KMS-11 (cell line): ENCODE data around the gene TF.
"Not testable (repeated sequence)": the region's sequence is repeated elsewhere in the genome, so short reads cannot be mapped to it uniquely, and the experiment has no call there.

Experiments used
- H2AFZ ChIP-seq: fragments of 200-600 bp; sonication (generic); 2 replicates; pipeline ENCODE4 v1.6.1; 2016; ENCODE audit warnings: antibody characterized with exemption, mixed run types, low read depth
- H3K27ac ChIP-seq: fragments of 200-600 bp; sonication (generic); 2 replicates; pipeline ENCODE4 v1.6.1; 2016; ENCODE audit warnings: mild to moderate bottlenecking, mixed run types
- H3K27me3 ChIP-seq: fragments of 200-600 bp; sonication (generic); 2 replicates; pipeline ENCODE4 v1.6.1; 2017; ENCODE audit warnings: mild to moderate bottlenecking, low read depth, mixed run types, moderate library complexity; ENCODE audit not compliant: insufficient read depth
- H3K36me3 ChIP-seq: fragments of 200-600 bp; sonication (generic); 2 replicates; pipeline ENCODE4 v1.6.1; 2017; ENCODE audit warnings: mild to moderate bottlenecking, mixed run types; ENCODE audit not compliant: insufficient read depth
- H3K4me1 ChIP-seq: fragments of 200-600 bp; sonication (generic); 2 replicates; pipeline ENCODE4 v1.6.1; 2016; ENCODE audit warnings: mild to moderate bottlenecking, low read depth, mixed run types; ENCODE audit not compliant: poor library complexity, severe bottlenecking
- H3K4me2 ChIP-seq: fragments of 200-600 bp; sonication (generic); 2 replicates; pipeline ENCODE4 v1.7.0; 2016; ENCODE audit warnings: mild to moderate bottlenecking, mixed run types
- H3K4me3 ChIP-seq: fragments of 200-600 bp; sonication (generic); IDR thresholded peaks from 2 replicates; pipeline ENCODE4 v1.6.1; 2017; ENCODE audit warnings: low read depth, low read length, mixed read lengths; ENCODE audit not compliant: insufficient read depth
- H3K79me2 ChIP-seq: fragments of 200-600 bp; sonication (generic); 2 replicates; pipeline ENCODE4 v1.6.1; 2016; ENCODE audit warnings: low read depth, mixed run types; ENCODE audit not compliant: insufficient read depth
- H3K9ac ChIP-seq: fragments of 200-600 bp; sonication (generic); 2 replicates; pipeline ENCODE4 v1.6.1; 2016; ENCODE audit warnings: mild to moderate bottlenecking, mixed run types
- H4K20me1 ChIP-seq: fragments of 200-600 bp; sonication (generic); 2 replicates; pipeline ENCODE4 v1.6.1; 2016; ENCODE audit warnings: mild to moderate bottlenecking, mixed run types; ENCODE audit not compliant: insufficient read depth
- TF ChIP-seq, protein P1 (sequence below): fragments of 200-600 bp; sonication (generic); conservative IDR thresholded peaks from 2 replicates; pipeline ENCODE4 v1.6.1; 2017; ENCODE audit warnings: low read depth, mild to moderate bottlenecking, antibody characterized with exemption, low read length, moderate library complexity, mixed read lengths

The TF gene

GRCh38 chr3:133776794-133777438, 30.7 kb downstream of the TF start:
- no peak overlapping the region for H2AFZ ChIP-seq
- H3K27me3 ChIP-seq: no peaks in the 10 kb centered on the region
- no peak overlapping the region for H3K27ac ChIP-seq
- H3K36me3 ChIP-seq: no peaks in the 10 kb centered on the region
- no peaks in the 10 kb centered on the region for H3K79me2 ChIP-seq
- no peaks in the 10 kb centered on the region for H4K20me1 ChIP-seq
- no peak overlapping the region for H3K9ac ChIP-seq
- H3K4me1 ChIP-seq: no peaks in the 10 kb centered on the region
- no peak overlapping the region for H3K4me3 ChIP-seq
- TF ChIP-seq, protein P1, sequence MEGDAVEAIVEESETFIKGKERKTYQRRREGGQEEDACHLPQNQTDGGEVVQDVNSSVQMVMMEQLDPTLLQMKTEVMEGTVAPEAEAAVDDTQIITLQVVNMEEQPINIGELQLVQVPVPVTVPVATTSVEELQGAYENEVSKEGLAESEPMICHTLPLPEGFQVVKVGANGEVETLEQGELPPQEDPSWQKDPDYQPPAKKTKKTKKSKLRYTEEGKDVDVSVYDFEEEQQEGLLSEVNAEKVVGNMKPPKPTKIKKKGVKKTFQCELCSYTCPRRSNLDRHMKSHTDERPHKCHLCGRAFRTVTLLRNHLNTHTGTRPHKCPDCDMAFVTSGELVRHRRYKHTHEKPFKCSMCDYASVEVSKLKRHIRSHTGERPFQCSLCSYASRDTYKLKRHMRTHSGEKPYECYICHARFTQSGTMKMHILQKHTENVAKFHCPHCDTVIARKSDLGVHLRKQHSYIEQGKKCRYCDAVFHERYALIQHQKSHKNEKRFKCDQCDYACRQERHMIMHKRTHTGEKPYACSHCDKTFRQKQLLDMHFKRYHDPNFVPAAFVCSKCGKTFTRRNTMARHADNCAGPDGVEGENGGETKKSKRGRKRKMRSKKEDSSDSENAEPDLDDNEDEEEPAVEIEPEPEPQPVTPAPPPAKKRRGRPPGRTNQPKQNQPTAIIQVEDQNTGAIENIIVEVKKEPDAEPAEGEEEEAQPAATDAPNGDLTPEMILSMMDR: no peak
- H3K4me2 ChIP-seq: no peak overlapping the region

DNA sequence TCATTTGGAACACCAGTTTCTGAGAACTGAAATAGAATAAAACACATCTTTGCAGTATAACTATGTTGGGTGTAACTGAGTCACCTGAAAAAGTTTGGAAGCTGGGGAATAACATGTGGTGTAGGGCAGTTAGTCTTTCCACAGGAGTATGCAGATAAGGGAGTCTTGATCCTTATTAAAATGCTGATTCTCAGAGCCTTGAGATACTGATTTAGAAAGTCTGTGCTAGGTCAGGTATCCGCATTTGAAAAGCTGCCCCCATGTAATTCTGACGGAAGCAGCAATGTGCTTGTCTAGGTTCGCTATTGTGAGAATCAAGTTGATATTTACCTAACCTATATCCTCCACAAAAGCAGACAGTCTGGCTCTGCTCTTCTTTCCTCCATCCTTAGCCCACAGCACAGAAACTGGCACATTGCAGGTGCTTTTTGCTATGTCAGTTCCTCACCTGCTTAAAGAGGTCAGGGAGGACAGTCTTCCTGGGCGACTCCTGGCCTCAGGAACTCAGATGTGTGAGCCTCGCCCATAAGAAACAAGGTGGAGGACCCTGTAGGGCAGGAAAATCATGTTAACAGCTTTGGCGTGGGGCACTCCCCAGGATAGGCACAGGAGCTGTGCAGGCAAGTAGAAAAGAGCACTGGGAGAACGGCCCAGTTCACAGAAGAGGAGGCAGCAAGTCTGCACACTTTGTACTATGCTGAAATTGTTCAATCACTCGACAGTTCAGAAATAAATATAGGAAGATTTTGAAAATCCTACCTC, 31.8 kb downstream of the TF start:
- Histone ChIP-seq H3K9ac (no peak overlapping the region), H3K4me2 (no peak overlapping the region), H4K20me1 (no peaks in the 10 kb centered on the region), H2AFZ (no peak overlapping the region), H3K27me3 (no peaks in the 10 kb centered on the region), H3K79me2 (no peaks in the 10 kb centered on the region), H3K36me3 (no peaks in the 10 kb centered on the region), H3K4me1 (no peaks in the 10 kb centered on the region), H3K27ac (no peak overlapping the region), H3K4me3 (no peak overlapping the region)
- TF ChIP-seq, protein P1: no peak

DNA sequence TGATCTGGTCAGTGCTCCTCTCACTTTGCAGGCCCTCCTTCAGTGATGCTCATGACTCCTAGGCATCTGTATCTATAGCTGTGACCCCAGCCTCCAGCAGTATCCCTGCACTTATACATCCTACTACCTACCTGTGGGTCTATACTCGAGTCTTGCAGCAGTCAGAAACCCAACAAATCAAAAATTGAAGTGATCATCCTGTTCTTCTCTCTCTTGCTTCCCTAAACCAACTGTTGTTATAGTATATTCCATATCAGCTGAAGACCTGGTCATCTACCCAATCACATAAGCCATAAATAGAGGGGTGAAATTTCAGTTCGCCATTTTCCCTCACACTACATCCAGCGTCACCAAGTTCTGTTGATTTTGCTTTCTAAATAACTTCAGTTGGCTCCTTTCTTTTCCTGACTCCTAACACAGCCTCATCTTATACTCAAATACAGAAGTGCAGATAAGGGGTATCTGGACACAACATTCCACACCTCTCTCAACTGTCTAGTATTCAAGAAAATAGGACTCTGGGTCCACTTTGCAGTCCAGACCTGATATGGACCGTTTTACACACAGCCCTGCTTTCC, 33.5 kb downstream of the TF start:
- Histone ChIP-seq H3K4me1 (no peaks in the 10 kb centered on the region), H3K27ac (no peak overlapping the region), H3K9ac (no peak overlapping the region), H3K27me3 (no peaks in the 10 kb centered on the region), H2AFZ (no peak overlapping the region), H3K36me3 (no peaks in the 10 kb centered on the region), H4K20me1 (no peaks in the 10 kb centered on the region), H3K4me3 (no peak overlapping the region), H3K4me2 (no peak overlapping the region), H3K79me2 (no peaks in the 10 kb centered on the region)
- TF ChIP-seq, protein P1: no peak

DNA sequence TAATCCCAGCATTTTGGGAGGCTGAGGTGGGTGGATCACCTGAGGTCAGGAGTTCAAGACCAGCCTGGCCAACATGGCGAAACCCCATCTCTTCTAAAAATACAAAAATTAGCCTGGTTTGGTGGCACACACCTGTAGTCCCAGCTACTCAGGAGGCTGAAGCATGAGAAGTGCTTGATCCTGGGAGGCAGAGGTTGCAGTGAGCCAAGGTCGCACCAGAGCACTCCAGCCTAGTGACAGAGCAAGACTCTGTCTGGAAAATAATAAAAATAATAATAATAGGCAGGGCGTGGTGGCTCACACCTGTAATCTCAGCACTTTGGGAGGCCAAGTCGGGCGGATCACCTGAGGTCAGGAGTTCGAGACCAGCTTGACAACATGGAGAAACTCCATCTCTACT, 34.6 kb downstream of the TF start:
- H3K27me3 ChIP-seq, H3K79me2 ChIP-seq, H3K27ac ChIP-seq: not testable (repeated sequence)

GRCh38 chr3:133781570-133781969, 35.4 kb downstream of the TF start:
- H3K27ac ChIP-seq: no peak overlapping the region

More for the DNA sequence above, 34.6 kb downstream of the TF start:
- H3K9ac ChIP-seq, H2AFZ ChIP-seq, H3K4me2 ChIP-seq, H3K4me3 ChIP-seq, H3K36me3 ChIP-seq, H3K4me1 ChIP-seq, H4K20me1 ChIP-seq: not testable (repeated sequence)

More at GRCh38 chr3:133781570-133781969, 35.4 kb downstream of the TF start:
- no peaks in the 10 kb centered on the region for H4K20me1 ChIP-seq
- no peak overlapping the region for H3K9ac ChIP-seq
- no peaks in the 10 kb centered on the region for H3K79me2 ChIP-seq
- no peak overlapping the region for H2AFZ ChIP-seq
- TF ChIP-seq, protein P1: no peak
- H3K36me3 ChIP-seq: no peaks in the 10 kb centered on the region
- no peak overlapping the region for H3K4me3 ChIP-seq
- H3K27me3 ChIP-seq: no peaks in the 10 kb centered on the region
- no peak overlapping the region for H3K4me2 ChIP-seq
- H3K4me1 ChIP-seq: no peaks in the 10 kb centered on the region
